K562 (cell line): ENCODE measurements around the gene CLGN. TPM values are rescaled to one million over a fixed set of nuclear protein-coding genes. Genes with fewer than 3 reads are reported as not detected.
"Not testable (repeated sequence)": the region's sequence is repeated elsewhere in the genome, so short reads cannot be mapped to it uniquely, and the experiment has no call there.

ENCODE experiments used
- ATAC-seq: fragments of 200-7000 bp; cut with Tn5 transposase; 3 replicates; pipeline ENCODE4 v1.9.1; 2020; ENCODE audit warnings: moderate library complexity
- BruUV-seq: library from RNA; stranded (reverse); fragments of 400-500 nt; replicated peaks from 2 replicates; lab custom pipeline; 2021; lab: Mats Ljungman, UMichigan
- CTCF ChIA-PET: fragments of 300-600 bp; formaldehyde crosslinking; extraction: SDS; loops from one replicate; lab custom pipeline; 2021; ENCODE audit warnings: low intra/inter-chr PET ratio; lab: Yijun Ruan, JAX
- POLR2A ChIA-PET: fragments of 300-600, 350-650 bp; sonication (Branson Sonifier 250); formaldehyde crosslinking; extraction: SDS; loops from one replicate; lab custom pipeline; 2021; ENCODE audit warnings: antibody characterized with exemption, inconsistent platforms; lab: Yijun Ruan, JAX
- DNase-seq, 4 experiments: peaks; one replicate each; pipeline versions ENCODE4 v3.0.0 to v3.0.0-alpha.2; 2011 to 2018; ENCODE audit warnings: low spot score in 3 of 4, mixed read lengths in 3 of 4; ENCODE audit errors: extremely low read depth in 1 of 4
- FAIRE-seq: peaks from 2 replicates; lab custom pipeline; 2011; peaks lifted over from hg19 to GRCh38; lab: Jason Lieb, UNC
- H2AFZ ChIP-seq: 2 replicates; pipeline ENCODE4 v1.6.0; 2011; ENCODE audit warnings: low read depth, low read length, control low read depth, inconsistent platforms
- H3K27ac ChIP-seq: fragments of 200-600 bp; 3 replicates; pipeline ENCODE4 v1.8.0; 2011; ENCODE audit warnings: low read depth, mild to moderate bottlenecking, control low read depth, inconsistent platforms, low read length, moderate library complexity, mixed read lengths; ENCODE audit errors: extremely low read depth
- H3K27me3 ChIP-seq, 2 experiments: fragments of 300-600 bp in 1 of 2; 2 replicates in 1 of 2; 3 replicates in 1 of 2; pipeline versions ENCODE4 v1.6.0 to v1.8.0; 2011; ENCODE audit warnings: inconsistent platforms in 2 of 2, low read length in 2 of 2, mild to moderate bottlenecking in 1 of 2, mixed read lengths in 1 of 2, moderate library complexity in 1 of 2; ENCODE audit not compliant: control insufficient read depth in 2 of 2, insufficient read depth in 2 of 2
- H3K36me3 ChIP-seq: fragments of 300-600 bp; 3 replicates; pipeline ENCODE4 v1.8.0; 2011; ENCODE audit warnings: mild to moderate bottlenecking, low read length, inconsistent platforms; ENCODE audit not compliant: control insufficient read depth, insufficient read depth
- H3K4me1 ChIP-seq, 2 experiments: fragments of 200-600 bp in 1 of 2; replicated peaks in 1 of 2; 2 replicates in 1 of 2; 3 replicates in 1 of 2; pipeline versions ENCODE4 v1.5.1 to v1.8.0; 2011; ENCODE audit warnings: inconsistent platforms in 2 of 2, low read length in 2 of 2, mild to moderate bottlenecking in 1 of 2, mixed read lengths in 1 of 2, moderate library complexity in 1 of 2; ENCODE audit not compliant: control insufficient read depth in 2 of 2, insufficient read depth in 2 of 2
- H3K4me2 ChIP-seq: 2 replicates; pipeline ENCODE4 v1.6.1; 2011; ENCODE audit warnings: low read length, control low read depth, inconsistent platforms, mixed read lengths; ENCODE audit not compliant: insufficient read depth
- H3K4me3 ChIP-seq: fragments of 200-600 bp; sonication (generic), shearing (Covaris generic); 2 replicates; pipeline ENCODE4 v1.5.1; 2016; ENCODE audit warnings: control low read depth, inconsistent platforms
- H3K79me2 ChIP-seq: fragments of 200-600 bp; 3 replicates; pipeline ENCODE4 v1.8.0; 2011; ENCODE audit warnings: low read length, inconsistent platforms; ENCODE audit not compliant: control insufficient read depth, insufficient read depth
- H3K9ac ChIP-seq, 2 experiments: 2 replicates each; pipeline versions ENCODE4 v1.6.0 to v1.6.1; 2011; ENCODE audit warnings: low read depth in 2 of 2, low read length in 2 of 2, control low read depth in 1 of 2, inconsistent platforms in 1 of 2, mild to moderate bottlenecking in 1 of 2, mixed read lengths in 1 of 2; ENCODE audit not compliant: insufficient read depth in 1 of 2
- H3K9me1 ChIP-seq: one replicate; pipeline ENCODE4 v1.6.0; 2011; ENCODE audit warnings: inconsistent platforms, mild to moderate bottlenecking, low read length, moderate library complexity; ENCODE audit not compliant: control insufficient read depth, insufficient read depth
- H3K9me3 ChIP-seq: replicated peaks from 2 replicates; pipeline ENCODE4 v1.5.1; 2011; ENCODE audit warnings: low read depth, low read length, inconsistent platforms; ENCODE audit not compliant: control insufficient read depth, insufficient read depth
- H4K20me1 ChIP-seq: replicated peaks from 2 replicates; pipeline ENCODE4 v1.6.1; 2011; ENCODE audit warnings: low read length, inconsistent platforms, mixed read lengths; ENCODE audit not compliant: control insufficient read depth, insufficient read depth
- CTBP1 ChIP-seq: fragments of 450-650 bp; IDR thresholded peaks from 2 replicates; pipeline ENCODE4 v1.6.1; 2016; ENCODE audit warnings: borderline replicate concordance
- EHMT2 ChIP-seq: fragments of 450-650 bp; IDR thresholded peaks from 2 replicates; pipeline ENCODE4 v1.6.1; 2018; ENCODE audit warnings: antibody characterized with exemption
- EP400 ChIP-seq: fragments of 450-650 bp; IDR thresholded peaks from 2 replicates; pipeline ENCODE4 v1.6.1; 2017; ENCODE audit warnings: antibody characterized with exemption, mild to moderate bottlenecking, moderate library complexity
- FOXK2 ChIP-seq, 2 experiments: fragments of 450-650 bp; IDR thresholded peaks in 1 of 2; conservative IDR thresholded peaks in 1 of 2; 2 replicates each; pipeline ENCODE4 v1.6.1; 2016; ENCODE audit warnings: low read depth in 2 of 2, mild to moderate bottlenecking in 1 of 2
- GABPA ChIP-seq: fragments of 200-800 bp; sonication (Bioruptor generic); conservative IDR thresholded peaks from 2 replicates; pipeline ENCODE4 v1.6.1; 2016; ENCODE audit warnings: low read depth, missing genetic modification characterization, missing compliant biosample characterization
- L3MBTL2 ChIP-seq: fragments of 450-650 bp; IDR thresholded peaks from 2 replicates; pipeline ENCODE4 v1.6.1; 2016; ENCODE audit warnings: mild to moderate bottlenecking, moderate library complexity
- NR2C1 ChIP-seq, 2 experiments: fragments of 450-650 bp; IDR thresholded peaks; 2 replicates each; pipeline ENCODE4 v1.6.1; 2017; ENCODE audit warnings: mild to moderate bottlenecking in 2 of 2, antibody characterized with exemption in 1 of 2, inconsistent platforms in 1 of 2, missing compliant biosample characterization in 1 of 2, missing genetic modification characterization in 1 of 2
- NRF1 ChIP-seq, 2 experiments: fragments of 450-650 bp; IDR thresholded peaks in 1 of 2; conservative IDR thresholded peaks in 1 of 2; 2 replicates each; pipeline ENCODE4 v1.6.1; 2014; ENCODE audit warnings: mild to moderate bottlenecking in 2 of 2
- POLR2A ChIP-seq: fragments of 450-650 bp; conservative IDR thresholded peaks from 2 replicates; pipeline ENCODE4 v1.6.1; 2016
- POLR2B ChIP-seq: fragments of 450-650 bp; IDR thresholded peaks from 2 replicates; pipeline ENCODE4 v1.6.1; 2018; ENCODE audit warnings: low read depth; ENCODE audit not compliant: partially characterized antibody
- POLR2H ChIP-seq: IDR thresholded peaks from 2 replicates; pipeline ENCODE4 v1.6.1; 2016; ENCODE audit warnings: missing genetic modification characterization, low read depth, mild to moderate bottlenecking, control low read depth, missing compliant biosample characterization, moderate library complexity
- SOX6 ChIP-seq: fragments of 450-650 bp; IDR thresholded peaks from 2 replicates; pipeline ENCODE4 v1.6.1; 2014; ENCODE audit warnings: mild to moderate bottlenecking
- TAF9B ChIP-seq: fragments of 450-650 bp; IDR thresholded peaks from 2 replicates; pipeline ENCODE4 v1.6.1; 2018; ENCODE audit warnings: mild to moderate bottlenecking; ENCODE audit not compliant: partially characterized antibody
- WGBS: fragments of 100-300 bp; shearing (Covaris generic); methylation state at CpG from one replicate; pipeline ENCODE4 v1.1.6; 2016; ENCODE audit warnings: low coverage, mixed read lengths; ENCODE audit not compliant: insufficient coverage; ENCODE audit errors: missing lambda C conversion rate; 5-methylcytosine and 5-hydroxymethylcytosine counted together
- in situ Hi-C: fragments of 300-500 bp; cut with MboI; formaldehyde crosslinking; loops from 4 replicates; pipeline ENCODE4 v1.15.0; 2018; ENCODE audit warnings: inconsistent platforms, mixed read lengths
- intact Hi-C: fragments of 100-400 bp; cut with micrococcal nuclease; formaldehyde crosslinking; loops from 2 replicates; pipeline ENCODE4 v1.14.2; 2022
- polyA plus RNA-seq, 8 experiments: library from polyadenylated mRNA; depleted of rRNA in 4 of 8; stranded (reverse) in 5 of 8; unstranded in 3 of 8; fragments of >200 nt; fragmentation: Nextera tagmentation in 2 of 8; fragmentation: Illumina TruSeq in 1 of 8; extraction: Ambion mirVana in 2 of 8; extraction: Trizol in 1 of 8; gene quantifications; 2 replicates each; pipeline versions ENCODE4 v1.2.1 to v1.2.3, GENCODE V29; 2011 to 2014; ENCODE audit warnings: inconsistent platforms in 1 of 8, missing spikeins in 1 of 8
- total RNA-seq, 7 experiments: library from RNA; depleted of rRNA in 6 of 7; stranded (reverse); fragments of >200 nt in 6 of 7; fragmentation: Illumina TruSeq in 2 of 7; extraction: Trizol in 2 of 7; gene quantifications; 2 replicates each; pipeline versions ENCODE4 v1.2.1 to v1.2.3, GENCODE V29; 2011 to 2021; ENCODE audit warnings: low replicate concordance in 1 of 7
- TF ChIP-seq, protein P1 (sequence below), 2 experiments: fragments of 450-650 bp; conservative IDR thresholded peaks; 2 replicates each; pipeline ENCODE4 v1.6.1; 2017; ENCODE audit warnings: mild to moderate bottlenecking in 2 of 2, moderate library complexity in 2 of 2
- TF ChIP-seq, protein P2 (sequence below): fragments of 200-800 bp; sonication (Bioruptor generic); IDR thresholded peaks from 2 replicates; pipeline ENCODE4 v1.6.1; 2017; ENCODE audit warnings: missing genetic modification characterization, missing compliant biosample characterization

The CLGN gene
- total and polyA plus RNA-seq, 9 of the 15 experiments (the other 6 are each of a cell fraction or from before 2014, with no cell fraction given), result 0.22 to 3.6 (median 2.7) TPM

DNA sequence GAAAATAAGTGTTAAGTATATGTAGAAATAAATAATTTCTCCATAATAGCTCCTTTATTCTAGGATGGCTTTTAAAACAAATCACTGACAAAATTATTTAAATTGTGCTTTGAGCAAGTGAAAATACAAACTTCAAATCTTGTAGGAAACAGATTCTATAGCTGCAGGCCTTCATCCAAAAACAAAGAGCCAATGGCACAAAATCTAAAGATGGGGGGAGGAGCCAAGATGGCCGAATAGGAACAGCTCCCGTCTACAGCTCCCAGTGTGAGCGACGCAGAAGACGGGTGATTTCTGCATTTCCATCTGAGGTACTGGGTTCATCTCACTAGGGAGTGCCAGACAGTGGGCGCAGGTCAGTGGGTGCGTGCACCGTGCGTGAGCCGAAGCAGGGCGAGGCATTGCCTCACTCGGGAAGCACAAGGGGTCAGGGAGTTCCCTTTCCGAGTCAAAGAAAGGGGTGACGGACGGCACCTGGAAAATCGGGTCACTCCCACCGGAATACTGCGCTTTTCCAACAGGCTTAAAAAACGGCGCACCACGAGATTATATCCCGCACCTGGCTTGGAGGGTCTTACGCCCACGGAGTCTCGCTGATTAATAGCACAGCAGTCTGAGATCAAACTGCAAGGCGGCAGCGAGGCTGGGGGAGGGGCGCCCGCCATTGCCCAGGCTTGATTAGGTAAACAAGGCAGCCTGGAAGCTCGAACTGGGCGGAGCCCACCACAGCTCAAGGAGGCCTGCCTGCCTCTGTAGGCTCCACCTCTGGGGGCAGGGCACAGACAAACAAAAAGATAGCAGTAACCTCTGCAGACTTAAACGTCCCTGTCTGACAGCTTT lies 14.1 kb downstream of the CLGN start:
- FAIRE-seq (peak; percentile 29), ATAC-seq (peak; percentile 83), DNase-seq (peak; percentile 22 to 51 (median 32))
- H3K79me2 ChIP-seq, CTCF ChIA-PET, H3K27me3 ChIP-seq, in situ Hi-C loops, POLR2A ChIA-PET, H3K27ac ChIP-seq, H3K4me1 ChIP-seq, intact Hi-C loops, H3K9me1 ChIP-seq, H3K9me3 ChIP-seq, H4K20me1 ChIP-seq, H3K36me3 ChIP-seq: not testable (repeated sequence)
- Histone ChIP-seq H3K4me3 (peak overlapping the region; percentile 36), H3K9ac (peak overlapping the region; percentile 29 to 52; a peak in 2 of 4 replicates), H3K4me2 (peak overlapping the region; percentile 62; the same call in 1 of the 2 replicates), H2AFZ (peak overlapping the region; percentile 88)
- TSS peak; percentile 76 for BruUV-seq
- WGBS, result 1% methylated on average over 21 of the region's 32 CpGs
- TF ChIP-seq GABPA, result 0 out of 2 replicates have a peak, but pooled peaks have one; percentile 24
- peak; percentile 34; the same call in 1 of the 2 replicates for TF ChIP-seq EHMT2
- peak; percentile 53 for TF ChIP-seq SOX6
- 0 out of 2 replicates have a peak, but pooled peaks have one; percentile 26 for TF ChIP-seq POLR2H (tag)
- TF ChIP-seq FOXK2 (conservative IDR thresholded peaks at IDR 0.05 in 1 of 2, IDR thresholded peaks at IDR 0.05 in 1 of 2; ENCODE audit: low read depth in 2 of 2), result peak; percentile 86 to 87
- peak; percentile 52 for TF ChIP-seq POLR2B
- peak; percentile 74 for TF ChIP-seq L3MBTL2
- peak; percentile 36; the same call in 1 of the 2 replicates for TF ChIP-seq NR2C1 (IDR thresholded peaks at IDR 0.05)
- TF ChIP-seq NR2C1 (tag; IDR thresholded peaks at IDR 0.05), result peak; percentile 35; the same call in 1 of the 2 replicates
- TF ChIP-seq, protein P1, sequence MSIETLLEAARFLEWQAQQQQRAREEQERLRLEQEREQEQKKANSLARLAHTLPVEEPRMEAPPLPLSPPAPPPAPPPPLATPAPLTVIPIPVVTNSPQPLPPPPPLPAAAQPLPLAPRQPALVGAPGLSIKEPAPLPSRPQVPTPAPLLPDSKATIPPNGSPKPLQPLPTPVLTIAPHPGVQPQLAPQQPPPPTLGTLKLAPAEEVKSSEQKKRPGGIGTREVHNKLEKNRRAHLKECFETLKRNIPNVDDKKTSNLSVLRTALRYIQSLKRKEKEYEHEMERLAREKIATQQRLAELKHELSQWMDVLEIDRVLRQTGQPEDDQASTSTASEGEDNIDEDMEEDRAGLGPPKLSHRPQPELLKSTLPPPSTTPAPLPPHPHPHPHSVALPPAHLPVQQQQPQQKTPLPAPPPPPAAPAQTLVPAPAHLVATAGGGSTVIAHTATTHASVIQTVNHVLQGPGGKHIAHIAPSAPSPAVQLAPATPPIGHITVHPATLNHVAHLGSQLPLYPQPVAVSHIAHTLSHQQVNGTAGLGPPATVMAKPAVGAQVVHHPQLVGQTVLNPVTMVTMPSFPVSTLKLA (conservative IDR thresholded peaks at IDR 0.05), result peak; percentile 21 to 51; a peak in 2 of 4 replicates
- 0 out of 2 replicates have a peak, but pooled peaks have one; percentile 12 for TF ChIP-seq CTBP1
- TF ChIP-seq, protein P2, sequence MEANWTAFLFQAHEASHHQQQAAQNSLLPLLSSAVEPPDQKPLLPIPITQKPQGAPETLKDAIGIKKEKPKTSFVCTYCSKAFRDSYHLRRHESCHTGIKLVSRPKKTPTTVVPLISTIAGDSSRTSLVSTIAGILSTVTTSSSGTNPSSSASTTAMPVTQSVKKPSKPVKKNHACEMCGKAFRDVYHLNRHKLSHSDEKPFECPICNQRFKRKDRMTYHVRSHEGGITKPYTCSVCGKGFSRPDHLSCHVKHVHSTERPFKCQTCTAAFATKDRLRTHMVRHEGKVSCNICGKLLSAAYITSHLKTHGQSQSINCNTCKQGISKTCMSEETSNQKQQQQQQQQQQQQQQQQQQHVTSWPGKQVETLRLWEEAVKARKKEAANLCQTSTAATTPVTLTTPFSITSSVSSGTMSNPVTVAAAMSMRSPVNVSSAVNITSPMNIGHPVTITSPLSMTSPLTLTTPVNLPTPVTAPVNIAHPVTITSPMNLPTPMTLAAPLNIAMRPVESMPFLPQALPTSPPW (CRISPR knock-in tag), result peak; percentile 36; the same call in 1 of the 2 replicates
- TF ChIP-seq TAF9B, result peak; percentile 50
- TF ChIP-seq NRF1 (conservative IDR thresholded peaks at IDR 0.05 in 1 of 2, IDR thresholded peaks at IDR 0.05 in 1 of 2), result peak in 1 of 2 experiments; percentile 27; a peak in 1 of 4 replicates
- peak; percentile 62 for TF ChIP-seq POLR2A
- peak; percentile 57 for TF ChIP-seq EP400
